Measurements from ENCODE around the gene TACC3. TPM values are rescaled to one million over a fixed set of nuclear protein-coding genes. Genes with fewer than 3 reads are reported as not detected.
"Not testable (repeated sequence)": the region's sequence is repeated elsewhere in the genome, so short reads cannot be mapped to it uniquely, and the experiment has no call there.

The TACC3 gene
- total RNA-seq, 3 donors from 2014 or later = 12.0 to 30.2 (median 12.7) TPM

DNA sequence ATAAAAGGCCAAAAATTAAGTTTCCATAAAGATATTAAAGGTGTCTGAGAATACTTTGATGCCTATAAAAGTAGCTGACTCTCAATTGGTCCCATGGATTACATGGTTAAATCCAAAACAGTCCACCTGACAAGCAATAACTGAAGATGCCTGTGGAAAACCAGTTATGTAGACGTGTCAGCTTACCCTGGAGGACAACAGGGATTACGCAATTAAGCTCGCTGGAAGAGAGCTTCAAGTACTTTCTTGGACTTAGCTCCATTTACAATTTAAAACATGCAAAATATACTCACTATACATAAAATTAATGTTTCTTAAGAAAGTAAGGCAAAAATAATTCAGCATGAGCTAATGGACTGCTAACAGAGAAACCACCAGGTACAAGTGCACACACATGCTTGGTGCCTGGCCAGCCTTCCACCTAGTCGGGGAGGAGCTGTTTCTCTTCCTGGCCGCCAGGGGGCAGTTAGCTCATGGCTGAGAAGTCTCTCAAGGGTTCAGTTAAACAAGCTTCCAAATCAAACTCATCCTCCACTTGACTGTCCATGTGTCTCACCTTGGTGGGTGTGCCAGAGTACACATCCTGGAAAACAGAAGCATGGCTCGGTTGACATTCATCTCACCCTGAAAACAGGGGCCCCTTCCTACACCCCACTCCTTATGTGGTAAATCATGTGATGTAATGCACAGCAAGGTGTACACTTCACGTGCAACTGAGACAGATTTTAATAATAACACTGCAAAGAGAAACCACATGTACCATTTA is 28.0 kb upstream of the TACC3 start:
- intact Hi-C loops (cut with DNase I, micrococcal nuclease) = loop anchor here in 1 of 2 donors (2.0 kb wide), 1 partner anchor 33 kb away; no protein-coding TSS in a partner anchor
- peak; percentile 98 for ATAC-seq
- no peak overlapping the region for H3K4me3 ChIP-seq
- no peaks in the 10 kb centered on the region for H3K36me3 ChIP-seq (ENCODE audit: low read depth)
- TF ChIP-seq, protein P1, sequence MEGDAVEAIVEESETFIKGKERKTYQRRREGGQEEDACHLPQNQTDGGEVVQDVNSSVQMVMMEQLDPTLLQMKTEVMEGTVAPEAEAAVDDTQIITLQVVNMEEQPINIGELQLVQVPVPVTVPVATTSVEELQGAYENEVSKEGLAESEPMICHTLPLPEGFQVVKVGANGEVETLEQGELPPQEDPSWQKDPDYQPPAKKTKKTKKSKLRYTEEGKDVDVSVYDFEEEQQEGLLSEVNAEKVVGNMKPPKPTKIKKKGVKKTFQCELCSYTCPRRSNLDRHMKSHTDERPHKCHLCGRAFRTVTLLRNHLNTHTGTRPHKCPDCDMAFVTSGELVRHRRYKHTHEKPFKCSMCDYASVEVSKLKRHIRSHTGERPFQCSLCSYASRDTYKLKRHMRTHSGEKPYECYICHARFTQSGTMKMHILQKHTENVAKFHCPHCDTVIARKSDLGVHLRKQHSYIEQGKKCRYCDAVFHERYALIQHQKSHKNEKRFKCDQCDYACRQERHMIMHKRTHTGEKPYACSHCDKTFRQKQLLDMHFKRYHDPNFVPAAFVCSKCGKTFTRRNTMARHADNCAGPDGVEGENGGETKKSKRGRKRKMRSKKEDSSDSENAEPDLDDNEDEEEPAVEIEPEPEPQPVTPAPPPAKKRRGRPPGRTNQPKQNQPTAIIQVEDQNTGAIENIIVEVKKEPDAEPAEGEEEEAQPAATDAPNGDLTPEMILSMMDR (IDR thresholded peaks at IDR 0.05) = peak; percentile 94
- no peaks in the 10 kb centered on the region for H3K4me1 ChIP-seq (ENCODE audit: low read depth)
- DNase-seq = peak; percentile 67 to 80 (median 79)
- H3K9me3 ChIP-seq = no peaks in the 10 kb centered on the region

DNA sequence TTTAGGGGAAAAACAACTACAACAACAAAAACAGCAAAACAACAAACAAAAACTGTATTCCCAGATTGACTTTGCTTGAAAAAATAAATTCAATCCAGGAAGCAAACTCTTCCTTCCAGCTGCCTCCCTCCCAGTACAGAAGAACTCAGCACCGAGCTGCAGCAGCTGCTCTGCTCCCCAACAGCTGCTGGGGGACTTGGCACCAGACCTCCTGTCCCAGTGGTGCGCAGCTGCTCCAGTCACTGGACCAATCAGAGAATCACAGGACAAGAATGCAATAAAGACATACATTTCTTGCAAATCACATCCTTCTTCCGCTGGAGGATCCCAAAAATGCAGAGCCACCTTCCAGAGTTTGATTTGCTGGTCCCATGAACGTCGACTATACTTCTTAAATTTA is 25.4 kb upstream of the TACC3 start:
- Histone ChIP-seq H3K4me1 (ENCODE audit: low read depth) (no peaks in the 10 kb centered on the region), H3K9me3 (no peaks in the 10 kb centered on the region), H3K36me3 (ENCODE audit: low read depth) (no peaks in the 10 kb centered on the region), H3K4me3 (no peak overlapping the region)
- TF ChIP-seq, protein P1 (IDR thresholded peaks at IDR 0.05) = no peak
- intact Hi-C loops (cut with DNase I, micrococcal nuclease) = no loop called here
- DNase-seq (no peak), ATAC-seq (no peak)

DNA sequence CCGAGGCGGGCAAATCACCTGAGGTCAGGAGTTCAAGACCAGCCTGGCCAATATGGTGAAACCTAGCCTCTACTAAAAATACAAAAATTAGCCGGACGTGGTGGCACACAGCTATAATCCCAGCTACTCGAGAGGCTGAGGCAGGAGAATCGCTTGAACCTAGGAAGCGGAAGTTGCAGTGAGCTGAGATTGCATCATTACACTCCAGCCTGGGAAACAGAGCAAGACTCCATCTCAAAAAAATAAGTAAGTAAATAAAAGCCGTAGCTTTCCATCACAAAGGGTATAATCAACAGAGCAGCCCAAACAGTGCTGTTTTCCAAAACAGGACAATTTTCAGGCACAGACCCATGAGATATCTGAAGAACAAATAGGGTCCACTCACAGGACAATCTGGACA is 19.6 kb upstream of the TACC3 start:
- ATAC-seq; H3K4me3 ChIP-seq; intact Hi-C loops (cut with DNase I, micrococcal nuclease); DNase-seq; H3K9me3 ChIP-seq; H3K4me1 ChIP-seq (ENCODE audit: low read depth); H3K36me3 ChIP-seq (ENCODE audit: low read depth): not testable (repeated sequence)

GRCh38 chr4:1703867-1704266 is 17.5 kb upstream of the TACC3 start:
- Histone ChIP-seq H3K9me3 (no peaks in the 10 kb centered on the region), H3K36me3 (ENCODE audit: low read depth) (peaks cover 6% of the 10 kb centered on the region), H3K4me3 (no peak overlapping the region), H3K4me1 (ENCODE audit: low read depth) (no peaks in the 10 kb centered on the region)
- ATAC-seq = no peak
- DNase-seq = no peak
- intact Hi-C loops (cut with DNase I, micrococcal nuclease) = no loop called here
- TF ChIP-seq, protein P1 (IDR thresholded peaks at IDR 0.05) = no peak

- intact Hi-C loops (cut with DNase I, micrococcal nuclease) = no loop called here
- TF ChIP-seq, protein P1 (IDR thresholded peaks at IDR 0.05) = no peak
- ATAC-seq (no peak), DNase-seq (no peak)
- H3K4me1 ChIP-seq (ENCODE audit: low read depth) = peaks cover 10% of the 10 kb centered on the region
- H3K9me3 ChIP-seq = no peaks in the 10 kb centered on the region
- H3K36me3 ChIP-seq (ENCODE audit: low read depth) = peaks cover 6% of the 10 kb centered on the region
- H3K4me3 ChIP-seq = no peak overlapping the region
These were observed 15.6 kb upstream of the TACC3 start for GRCh38 chr4:1705732-1706131.

DNA sequence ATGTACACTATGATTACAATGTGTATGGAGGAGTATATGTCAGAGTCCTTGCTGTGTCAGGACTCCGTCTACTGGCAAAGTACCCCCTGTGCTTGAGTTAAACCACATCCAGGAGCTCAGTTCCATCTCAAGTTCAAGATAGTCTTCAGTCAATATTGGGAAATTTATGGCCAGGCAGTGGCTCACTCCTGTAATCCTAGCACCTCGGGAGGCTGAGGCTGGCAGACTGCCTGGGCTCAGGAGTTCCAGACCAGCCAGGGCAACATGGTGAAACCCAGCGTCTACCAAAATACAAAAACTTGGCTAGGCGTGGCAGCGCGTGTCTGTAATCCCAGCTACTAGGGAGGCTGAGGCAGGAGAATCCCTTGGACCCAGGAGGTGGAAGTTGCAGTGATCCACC is 15.0 kb upstream of the TACC3 start:
- Histone ChIP-seq H3K4me3 (no peak overlapping the region), H3K36me3 (ENCODE audit: low read depth) (peaks cover 6% of the 10 kb centered on the region), H3K4me1 (ENCODE audit: low read depth) (peaks cover 16% of the 10 kb centered on the region), H3K9me3 (no peaks in the 10 kb centered on the region)
- TF ChIP-seq, protein P1 (IDR thresholded peaks at IDR 0.05) = no peak
- intact Hi-C loops (cut with DNase I, micrococcal nuclease) = no loop called here
- no peak for ATAC-seq
- DNase-seq = no peak

All from mucosa of descending colon (tissue), 3 donors.